ENCODE data around the gene ADH5. TPM values are rescaled to one million over a fixed set of nuclear protein-coding genes. Genes with fewer than 3 reads are reported as not detected.

ADH5 gene
- total RNA-seq, 2 experiments from 2014 or later = 50.0 to 88.6 TPM

- no peaks in the 10 kb centered on the region for H3K9me3 ChIP-seq (ENCODE audit: low read length)
- no peak overlapping the region for H2AFZ ChIP-seq (ENCODE audit: low read length)
- H3K36me3 ChIP-seq (ENCODE audit: insufficient read depth, low read length) = peaks cover 97% of the 10 kb centered on the region
- ChIA-PET POLR2A (interaction anchor here (1.1 kb wide), 1 partner anchor 935 kb away, joined by 3 read pairs; the partner anchor contains the start of gene STPG2), CTCF (ENCODE audit: unreplicated experiment) (no interaction called here)
- H3K79me2 ChIP-seq (ENCODE audit: insufficient read depth, low read depth, low read length) = no peaks in the 10 kb centered on the region
- no peak for TF ChIP-seq EZH2phosphoT487 (IDR thresholded peaks at IDR 0.05; ENCODE audit: borderline replicate concordance, low read depth, low read length)
- H3K4me1 ChIP-seq (ENCODE audit: insufficient read depth, low read length, poor library complexity, severe bottlenecking) = no peaks in the 10 kb centered on the region
- no peak overlapping the region for H3K27ac ChIP-seq (ENCODE audit: low read depth, low read length, poor library complexity, severe bottlenecking)
- no peak for DNase-seq (ENCODE audit: low spot score)
- intact Hi-C loops (cut with micrococcal nuclease; ENCODE audit: unreplicated experiment) = no loop called here
- H3K4me3 ChIP-seq (ENCODE audit: low read depth, low read length, poor library complexity, severe bottlenecking) = no peak overlapping the region
- no peak overlapping the region for H3K4me2 ChIP-seq (ENCODE audit: low read length)
- BruUV-seq (replicated peaks) = no TSS peak
- H3K9me2 ChIP-seq (ENCODE audit: insufficient read depth, low read length) = no peaks in the 10 kb centered on the region
- no peaks in the 10 kb centered on the region for H4K20me1 ChIP-seq (ENCODE audit: insufficient read depth, low read length)
These were observed 10.3 kb downstream of the ADH5 start for GRCh38 chr4:99078336-99078735.

- POLR2A ChIA-PET = no interaction called here
- Histone ChIP-seq H3K4me1 (ENCODE audit: insufficient read depth, low read length, poor library complexity, severe bottlenecking) (no peaks in the 10 kb centered on the region), H3K4me2 (ENCODE audit: low read length) (no peak overlapping the region), H3K9me2 (ENCODE audit: insufficient read depth, low read length) (no peaks in the 10 kb centered on the region), H2AFZ (ENCODE audit: low read length) (no peak overlapping the region), H4K20me1 (ENCODE audit: insufficient read depth, low read length) (no peaks in the 10 kb centered on the region), H3K36me3 (ENCODE audit: insufficient read depth, low read length) (peaks cover 96% of the 10 kb centered on the region), H3K27ac (ENCODE audit: low read depth, low read length, poor library complexity, severe bottlenecking) (no peak overlapping the region), H3K9me3 (ENCODE audit: low read length) (no peaks in the 10 kb centered on the region), H3K79me2 (ENCODE audit: insufficient read depth, low read depth, low read length) (no peaks in the 10 kb centered on the region), H3K4me3 (ENCODE audit: low read depth, low read length, poor library complexity, severe bottlenecking) (no peak overlapping the region)
- TF ChIP-seq EZH2phosphoT487 (IDR thresholded peaks at IDR 0.05; ENCODE audit: borderline replicate concordance, low read depth, low read length) (no peak), CTCF (conservative IDR thresholded peaks at IDR 0.05; ENCODE audit: low read length) (no peak)
- DNase-seq (ENCODE audit: low spot score) = no peak
- CTCF ChIA-PET (ENCODE audit: unreplicated experiment) = no interaction called here
- intact Hi-C loops (cut with micrococcal nuclease; ENCODE audit: unreplicated experiment) = no loop called here
- no TSS peak for BruUV-seq (replicated peaks)
These were observed 11.4 kb downstream of the ADH5 start for GRCh38 chr4:99077177-99077576.

GRCh38 chr4:99076292-99076976, 12.2 kb downstream of the ADH5 start:
- no peaks in the 10 kb centered on the region for H3K9me3 ChIP-seq (ENCODE audit: low read length)
- ChIA-PET CTCF (ENCODE audit: unreplicated experiment) (no interaction called here), POLR2A (no interaction called here)
- H3K4me3 ChIP-seq (ENCODE audit: low read depth, low read length, poor library complexity, severe bottlenecking) = no peak overlapping the region
- intact Hi-C loops (cut with micrococcal nuclease; ENCODE audit: unreplicated experiment) = no loop called here
- H3K4me1 ChIP-seq (ENCODE audit: insufficient read depth, low read length, poor library complexity, severe bottlenecking) = no peaks in the 10 kb centered on the region
- H3K4me2 ChIP-seq (ENCODE audit: low read length) = no peak overlapping the region
- no peak overlapping the region for H2AFZ ChIP-seq (ENCODE audit: low read length)
- no peak for DNase-seq (ENCODE audit: low spot score)
- H3K79me2 ChIP-seq (ENCODE audit: insufficient read depth, low read depth, low read length) = no peaks in the 10 kb centered on the region
- H4K20me1 ChIP-seq (ENCODE audit: insufficient read depth, low read length) = no peaks in the 10 kb centered on the region
- H3K9me2 ChIP-seq (ENCODE audit: insufficient read depth, low read length) = no peaks in the 10 kb centered on the region
- no peak overlapping the region for H3K27ac ChIP-seq (ENCODE audit: low read depth, low read length, poor library complexity, severe bottlenecking)
- no TSS peak for BruUV-seq (replicated peaks)
- peaks cover 96% of the 10 kb centered on the region for H3K36me3 ChIP-seq (ENCODE audit: insufficient read depth, low read length)
- TF ChIP-seq EZH2phosphoT487 (IDR thresholded peaks at IDR 0.05; ENCODE audit: borderline replicate concordance, low read depth, low read length) = no peak
- no peak for TF ChIP-seq CTCF (conservative IDR thresholded peaks at IDR 0.05; ENCODE audit: low read length)
